ENCODE measurements around the gene ST7L. TPM values are rescaled to one million over a fixed set of nuclear protein-coding genes. Genes with fewer than 3 reads are reported as not detected.

ST7L gene
- total and polyA plus RNA-seq, 2 experiments from 2014 or later: 13.9 to 21.0 TPM

DNA sequence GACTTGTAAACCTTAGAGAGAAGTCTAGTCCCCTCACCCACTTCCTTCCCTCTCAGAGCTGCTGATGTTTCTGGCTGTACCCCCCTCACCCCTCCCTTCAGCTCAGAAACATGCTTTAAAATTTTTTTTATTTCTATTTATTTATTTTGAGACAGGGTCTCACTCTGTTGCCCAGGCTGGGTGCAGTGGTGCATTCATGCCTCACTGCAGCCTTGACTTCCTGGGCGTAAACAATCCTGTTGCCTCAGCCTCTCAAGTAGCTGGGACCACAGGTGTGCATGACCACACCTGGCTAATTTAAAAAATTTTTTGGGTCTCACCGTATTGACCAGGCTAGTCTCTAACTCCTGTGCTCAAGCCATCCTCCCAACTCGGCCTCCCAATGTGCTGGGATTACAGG lies 113.1 kb downstream of the ST7L start:
- in situ Hi-C loops (cut with MboI): no loop called here
- no peaks in the 10 kb centered on the region for H3K27me3 ChIP-seq (replicated peaks; ENCODE audit: insufficient read depth)
- no peaks in the 10 kb centered on the region for H3K79me2 ChIP-seq (ENCODE audit: insufficient read depth)
- no peaks in the 10 kb centered on the region for H3K9me3 ChIP-seq (ENCODE audit: low read depth)
- H3K27ac ChIP-seq: no peak overlapping the region
- no peaks in the 10 kb centered on the region for H4K20me1 ChIP-seq (ENCODE audit: insufficient read depth)
- DNase-seq: no peak
- H3K9ac ChIP-seq: no peak overlapping the region
- no peak for TF ChIP-seq EZH2 (IDR thresholded peaks at IDR 0.05; ENCODE audit: insufficient read depth, poor library complexity, severe bottlenecking)
- TF ChIP-seq EZH2phosphoT487 (IDR thresholded peaks at IDR 0.05; ENCODE audit: insufficient read depth, low read depth): no peak
- H3K4me2 ChIP-seq (ENCODE audit: unreplicated experiment): no peak overlapping the region
- 82 to 84% methylated on average over 3 of the region's 3 CpGs for WGBS, 2 experiments (ENCODE audit: low coverage in 1 of 2, low lambda C conversion rate in 2 of 2, missing lambda C conversion rate in 2 of 2)
- no peak overlapping the region for H3K4me3 ChIP-seq
- H3K9me2 ChIP-seq (ENCODE audit: insufficient read depth): no peaks in the 10 kb centered on the region
- peaks cover 16% of the 10 kb centered on the region; the same call in 1 of the 2 replicates for H3K4me1 ChIP-seq (ENCODE audit: insufficient read depth)
- H3F3A ChIP-seq (ENCODE audit: insufficient read depth): peaks cover 7% of the 10 kb centered on the region; the same call in 1 of the 2 replicates
- H2AFZ ChIP-seq: no peak overlapping the region
- no peaks in the 10 kb centered on the region for H3K36me3 ChIP-seq (ENCODE audit: low read depth)

DNA sequence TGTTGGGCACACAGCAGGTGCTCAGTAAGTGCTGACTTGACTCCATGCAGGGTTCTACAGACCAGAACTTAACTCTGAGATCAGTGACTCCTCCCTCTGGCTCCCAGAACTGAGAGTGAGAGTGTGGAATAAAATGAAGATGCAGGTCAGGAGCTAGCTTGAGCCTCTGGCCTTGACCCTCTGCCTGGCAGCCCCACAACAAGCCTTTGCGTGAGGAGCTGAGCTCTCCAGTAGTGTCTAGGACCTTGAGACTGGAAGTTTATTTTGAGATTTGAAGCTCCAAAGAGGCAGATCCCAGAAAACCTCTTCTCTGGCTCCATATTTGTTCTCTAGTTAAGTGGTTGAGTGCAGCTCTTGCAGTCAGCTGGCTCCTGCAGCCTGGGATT lies 113.5 kb downstream of the ST7L start:
- no peak for DNase-seq
- Histone ChIP-seq H3K27ac (no peak overlapping the region), H4K20me1 (ENCODE audit: insufficient read depth) (no peaks in the 10 kb centered on the region), H3K9me2 (ENCODE audit: insufficient read depth) (no peaks in the 10 kb centered on the region), H3K9me3 (ENCODE audit: low read depth) (no peaks in the 10 kb centered on the region), H3K27me3 (replicated peaks; ENCODE audit: insufficient read depth) (no peaks in the 10 kb centered on the region), H2AFZ (no peak overlapping the region), H3K4me3 (no peak overlapping the region), H3K4me2 (ENCODE audit: unreplicated experiment) (no peak overlapping the region), H3F3A (ENCODE audit: insufficient read depth) (peaks cover 7% of the 10 kb centered on the region; the same call in 1 of the 2 replicates), H3K79me2 (ENCODE audit: insufficient read depth) (no peaks in the 10 kb centered on the region), H3K4me1 (ENCODE audit: insufficient read depth) (peaks cover 16% of the 10 kb centered on the region; the same call in 1 of the 2 replicates), H3K36me3 (ENCODE audit: low read depth) (no peaks in the 10 kb centered on the region), H3K9ac (no peak overlapping the region)
- TF ChIP-seq EZH2 (IDR thresholded peaks at IDR 0.05; ENCODE audit: insufficient read depth, poor library complexity, severe bottlenecking) (no peak), EZH2phosphoT487 (IDR thresholded peaks at IDR 0.05; ENCODE audit: insufficient read depth, low read depth) (no peak)
- in situ Hi-C loops (cut with MboI): no loop called here
- 93% methylated on average over 1 of the region's 1 CpG for WGBS, 2 experiments (ENCODE audit: low coverage in 1 of 2, low lambda C conversion rate in 2 of 2, missing lambda C conversion rate in 2 of 2)

GRCh38 chr1:112504661-112505399 lies 114.1 kb downstream of the ST7L start:
- no peak overlapping the region for H3K27ac ChIP-seq
- peaks cover 16% of the 10 kb centered on the region; the same call in 1 of the 2 replicates for H3K4me1 ChIP-seq (ENCODE audit: insufficient read depth)
- H3F3A ChIP-seq (ENCODE audit: insufficient read depth): peaks cover 7% of the 10 kb centered on the region; the same call in 1 of the 2 replicates
- DNase-seq: no peak
- no peak overlapping the region for H3K4me2 ChIP-seq (ENCODE audit: unreplicated experiment)
- H2AFZ ChIP-seq: no peak overlapping the region
- 79 to 84% methylated on average over 6 of the region's 6 CpGs for WGBS, 2 experiments (ENCODE audit: low coverage in 1 of 2, low lambda C conversion rate in 2 of 2, missing lambda C conversion rate in 2 of 2)
- no peaks in the 10 kb centered on the region for H3K9me2 ChIP-seq (ENCODE audit: insufficient read depth)
- no peak overlapping the region for H3K9ac ChIP-seq
- no peaks in the 10 kb centered on the region for H3K9me3 ChIP-seq (ENCODE audit: low read depth)
- no peaks in the 10 kb centered on the region for H3K27me3 ChIP-seq (replicated peaks; ENCODE audit: insufficient read depth)
- no peaks in the 10 kb centered on the region for H3K36me3 ChIP-seq (ENCODE audit: low read depth)
- no peak overlapping the region for H3K4me3 ChIP-seq
- TF ChIP-seq EZH2phosphoT487 (IDR thresholded peaks at IDR 0.05; ENCODE audit: insufficient read depth, low read depth): no peak
- TF ChIP-seq EZH2 (IDR thresholded peaks at IDR 0.05; ENCODE audit: insufficient read depth, poor library complexity, severe bottlenecking): no peak
- H4K20me1 ChIP-seq (ENCODE audit: insufficient read depth): no peaks in the 10 kb centered on the region
- in situ Hi-C loops (cut with MboI): no loop called here
- no peaks in the 10 kb centered on the region for H3K79me2 ChIP-seq (ENCODE audit: insufficient read depth)

DNA sequence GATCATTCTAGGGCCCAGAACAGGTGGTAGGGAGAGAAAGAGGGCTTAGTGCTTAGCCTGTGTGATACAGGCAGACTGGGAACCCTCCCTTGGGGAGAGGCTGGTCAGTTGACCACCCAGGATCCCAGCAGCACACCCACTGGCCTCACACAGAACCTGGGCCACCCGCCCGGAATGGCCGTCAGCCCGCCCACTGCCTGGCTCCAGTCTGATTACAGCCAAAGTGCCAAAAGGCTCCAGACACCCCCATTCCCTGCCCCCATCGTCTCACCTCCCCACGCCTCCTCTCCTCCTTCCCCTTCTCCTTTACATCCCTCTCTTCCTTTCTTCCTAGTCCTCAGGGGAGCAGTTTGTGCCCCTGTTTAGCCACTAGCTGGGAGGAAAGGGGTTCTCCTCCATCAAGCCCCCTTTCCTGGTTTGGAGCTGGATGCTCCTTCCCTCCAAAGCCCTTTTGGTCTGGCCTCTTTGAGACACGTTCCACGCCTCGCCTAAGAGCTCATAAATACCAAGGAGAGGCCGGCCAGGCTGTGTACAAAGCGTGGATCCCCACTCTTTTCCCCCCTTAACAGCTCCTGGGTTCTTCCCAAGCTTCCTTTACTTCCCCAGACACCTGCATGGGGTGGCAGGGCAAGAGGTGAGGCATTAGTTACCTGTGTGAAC lies 114.8 kb downstream of the ST7L start:
- DNase-seq: no peak
- Histone ChIP-seq H3K36me3 (ENCODE audit: low read depth) (no peaks in the 10 kb centered on the region), H3K27ac (no peak overlapping the region), H3K9ac (no peak overlapping the region), H3K79me2 (ENCODE audit: insufficient read depth) (no peaks in the 10 kb centered on the region), H3K27me3 (replicated peaks; ENCODE audit: insufficient read depth) (no peaks in the 10 kb centered on the region), H4K20me1 (ENCODE audit: insufficient read depth) (no peaks in the 10 kb centered on the region), H3K4me2 (ENCODE audit: unreplicated experiment) (no peak overlapping the region), H2AFZ (no peak overlapping the region), H3F3A (ENCODE audit: insufficient read depth) (peaks cover 7% of the 10 kb centered on the region; the same call in 1 of the 2 replicates), H3K4me3 (no peak overlapping the region), H3K9me2 (ENCODE audit: insufficient read depth) (no peaks in the 10 kb centered on the region), H3K9me3 (ENCODE audit: low read depth) (no peaks in the 10 kb centered on the region), H3K4me1 (ENCODE audit: insufficient read depth) (peaks cover 16% of the 10 kb centered on the region; the same call in 1 of the 2 replicates)
- WGBS, 2 experiments (ENCODE audit: low coverage in 1 of 2, low lambda C conversion rate in 2 of 2, missing lambda C conversion rate in 2 of 2): 93 to 94% methylated on average over 9 to 11 of the region's 11 CpGs
- TF ChIP-seq EZH2phosphoT487 (IDR thresholded peaks at IDR 0.05; ENCODE audit: insufficient read depth, low read depth) (no peak), EZH2 (IDR thresholded peaks at IDR 0.05; ENCODE audit: insufficient read depth, poor library complexity, severe bottlenecking) (no peak)
- in situ Hi-C loops (cut with MboI): no loop called here

Data from GM23248 (cell line).